HEK293 (cell line): Measurements from ENCODE around the gene BACH2.

ENCODE experiments used
- CTCF ChIA-PET: fragments of 350-600 bp; formaldehyde crosslinking; extraction: SDS; loops from one replicate; lab custom pipeline; 2021; ENCODE audit warnings: antibody characterized with exemption; lab: Yijun Ruan, JAX
- POLR2A ChIA-PET: fragments of 300-600 bp; formaldehyde crosslinking; extraction: SDS; loops from one replicate; lab custom pipeline; 2020; ENCODE audit warnings: antibody characterized with exemption, inconsistent platforms; lab: Yijun Ruan, JAX
- H3K27ac ChIP-seq: fragments of 200-500 bp; sonication (Bioruptor generic); 2 replicates; pipeline ENCODE4 v1.5.1; 2014; ENCODE audit warnings: low read depth, low read length, control low read depth, inconsistent platforms; ENCODE audit errors: extremely low read depth
- H3K36me3 ChIP-seq, 2 experiments: fragments of 200-500 bp in 1 of 2; sonication (Bioruptor generic) in 1 of 2; 1 replicate in 1 of 2; 2 replicates in 1 of 2; pipeline ENCODE4 v1.5.1; 2014 to 2017; ENCODE audit warnings: inconsistent platforms in 2 of 2, low read length in 2 of 2; ENCODE audit not compliant: control insufficient read depth in 2 of 2, insufficient read depth in 1 of 2
- H3K4me1 ChIP-seq: fragments of 200-500 bp; sonication (Bioruptor generic); 2 replicates; pipeline ENCODE4 v1.5.1; 2014; ENCODE audit warnings: mild to moderate bottlenecking, low read length, inconsistent platforms; ENCODE audit not compliant: control insufficient read depth, insufficient read depth
- H3K4me3 ChIP-seq: 2 replicates; pipeline ENCODE4 v1.5.1; 2011; ENCODE audit warnings: low read depth, mild to moderate bottlenecking, control low read depth, low read length, moderate library complexity
- H3K9me3 ChIP-seq: fragments of 200-500 bp; sonication (Bioruptor generic); 2 replicates; pipeline ENCODE4 v1.5.1; 2014; ENCODE audit warnings: low read depth, low read length, inconsistent platforms; ENCODE audit not compliant: control insufficient read depth, insufficient read depth
- FEZF1 ChIP-seq: fragments of 450-650 bp; formaldehyde crosslinking; IDR thresholded peaks from 2 replicates; pipeline ENCODE4 v1.5.1; 2016; ENCODE audit warnings: missing biosample characterization, missing genetic modification characterization
- GFI1B ChIP-seq: fragments of 450-650 bp; formaldehyde crosslinking; IDR thresholded peaks from 2 replicates; pipeline ENCODE4 v1.5.1; 2016; ENCODE audit warnings: missing biosample characterization, missing genetic modification characterization
- MEIS1 ChIP-seq: sonication (generic); formaldehyde crosslinking; IDR thresholded peaks from 2 replicates; pipeline ENCODE4 v1.8.1; 2022; ENCODE audit warnings: missing genetic modification reagents, mild to moderate bottlenecking, borderline replicate concordance
- MZF1 ChIP-seq: fragments of 450-650 bp; formaldehyde crosslinking; IDR thresholded peaks from 2 replicates; pipeline ENCODE4 v1.5.1; 2017; ENCODE audit warnings: missing biosample characterization, missing genetic modification characterization, borderline replicate concordance
- SALL2 ChIP-seq: fragments of 450-650 bp; formaldehyde crosslinking; IDR thresholded peaks from 2 replicates; pipeline ENCODE4 v1.5.0; 2017; ENCODE audit warnings: missing biosample characterization, mild to moderate bottlenecking, missing genetic modification characterization, borderline replicate concordance
- SP3 ChIP-seq: fragments of 450-650 bp; formaldehyde crosslinking; IDR thresholded peaks from 2 replicates; pipeline ENCODE4 v1.5.1; 2016; ENCODE audit warnings: missing biosample characterization, missing genetic modification characterization
- TRIM28 ChIP-seq: IDR thresholded peaks from 2 replicates; pipeline ENCODE4 v1.6.1; 2011; ENCODE audit warnings: low read length, control low read depth, borderline replicate concordance
- ZBTB20 ChIP-seq: fragments of 450-650 bp; formaldehyde crosslinking; IDR thresholded peaks from 2 replicates; pipeline ENCODE4 v1.5.1; 2016; ENCODE audit warnings: missing biosample characterization, missing genetic modification characterization
- ZNF114 ChIP-seq: fragments of 450-650 bp; formaldehyde crosslinking; IDR thresholded peaks from 2 replicates; pipeline ENCODE4 v1.5.0; 2017; ENCODE audit warnings: missing biosample characterization, missing genetic modification characterization
- ZNF335 ChIP-seq: fragments of 450-650 bp; formaldehyde crosslinking; conservative IDR thresholded peaks from 2 replicates; pipeline ENCODE4 v1.5.1; 2016; ENCODE audit warnings: missing biosample characterization, missing genetic modification characterization
- ZNF391 ChIP-seq: fragments of 450-650 bp; formaldehyde crosslinking; IDR thresholded peaks from 2 replicates; pipeline ENCODE4 v1.5.1; 2016; ENCODE audit warnings: low read depth, missing biosample characterization, missing genetic modification characterization, borderline replicate concordance
- ZNF473 ChIP-seq: fragments of 450-650 bp; formaldehyde crosslinking; IDR thresholded peaks from 2 replicates; pipeline ENCODE4 v1.5.1; 2017; ENCODE audit warnings: missing biosample characterization, missing genetic modification characterization
- ZNF521 ChIP-seq: fragments of 450-650 bp; formaldehyde crosslinking; IDR thresholded peaks from 2 replicates; pipeline ENCODE4 v1.5.1; 2017; ENCODE audit warnings: missing biosample characterization, mild to moderate bottlenecking, missing genetic modification characterization
- ZNF560 ChIP-seq: fragments of 450-650 bp; formaldehyde crosslinking; IDR thresholded peaks from 2 replicates; pipeline ENCODE4 v1.5.1; 2017; ENCODE audit warnings: missing biosample characterization, missing genetic modification characterization, borderline replicate concordance
- ZNF610 ChIP-seq: fragments of 450-650 bp; formaldehyde crosslinking; IDR thresholded peaks from 2 replicates; pipeline ENCODE4 v1.5.1; 2016; ENCODE audit warnings: missing biosample characterization, missing genetic modification characterization, borderline replicate concordance
- ZNF658 ChIP-seq: fragments of 450-650 bp; formaldehyde crosslinking; IDR thresholded peaks from 2 replicates; pipeline ENCODE4; 2016; ENCODE audit warnings: missing biosample characterization, missing genetic modification characterization
- ZNF792 ChIP-seq: fragments of 450-650 bp; formaldehyde crosslinking; IDR thresholded peaks from 2 replicates; pipeline ENCODE4 v1.5.1; 2016; ENCODE audit warnings: missing biosample characterization, missing genetic modification characterization
- ZSCAN30 ChIP-seq: fragments of 450-650 bp; IDR thresholded peaks from 2 replicates; pipeline ENCODE4 v1.5.1; 2018; ENCODE audit warnings: missing biosample characterization, mild to moderate bottlenecking, missing genetic modification characterization, moderate library complexity
- TF ChIP-seq, protein P1 (sequence below): fragments of 450-650 bp; formaldehyde crosslinking; IDR thresholded peaks from 2 replicates; pipeline ENCODE4 v1.5.1; 2016; ENCODE audit warnings: missing biosample characterization, missing genetic modification characterization
- TF ChIP-seq, protein P2 (sequence below): fragments of 450-650 bp; formaldehyde crosslinking; IDR thresholded peaks from 2 replicates; pipeline ENCODE4 v1.5.1; 2016; ENCODE audit warnings: missing biosample characterization, missing genetic modification characterization
- TF ChIP-seq, protein P3 (sequence below): fragments of 450-650 bp; formaldehyde crosslinking; IDR thresholded peaks from 2 replicates; pipeline ENCODE4 v1.5.1; 2016; ENCODE audit warnings: missing biosample characterization, missing genetic modification characterization
- TF ChIP-seq, protein P4 (sequence below): fragments of 450-650 bp; formaldehyde crosslinking; IDR thresholded peaks from 2 replicates; pipeline ENCODE4 v1.5.1; 2016; ENCODE audit warnings: missing biosample characterization, missing genetic modification characterization

Gene BACH2

DNA sequence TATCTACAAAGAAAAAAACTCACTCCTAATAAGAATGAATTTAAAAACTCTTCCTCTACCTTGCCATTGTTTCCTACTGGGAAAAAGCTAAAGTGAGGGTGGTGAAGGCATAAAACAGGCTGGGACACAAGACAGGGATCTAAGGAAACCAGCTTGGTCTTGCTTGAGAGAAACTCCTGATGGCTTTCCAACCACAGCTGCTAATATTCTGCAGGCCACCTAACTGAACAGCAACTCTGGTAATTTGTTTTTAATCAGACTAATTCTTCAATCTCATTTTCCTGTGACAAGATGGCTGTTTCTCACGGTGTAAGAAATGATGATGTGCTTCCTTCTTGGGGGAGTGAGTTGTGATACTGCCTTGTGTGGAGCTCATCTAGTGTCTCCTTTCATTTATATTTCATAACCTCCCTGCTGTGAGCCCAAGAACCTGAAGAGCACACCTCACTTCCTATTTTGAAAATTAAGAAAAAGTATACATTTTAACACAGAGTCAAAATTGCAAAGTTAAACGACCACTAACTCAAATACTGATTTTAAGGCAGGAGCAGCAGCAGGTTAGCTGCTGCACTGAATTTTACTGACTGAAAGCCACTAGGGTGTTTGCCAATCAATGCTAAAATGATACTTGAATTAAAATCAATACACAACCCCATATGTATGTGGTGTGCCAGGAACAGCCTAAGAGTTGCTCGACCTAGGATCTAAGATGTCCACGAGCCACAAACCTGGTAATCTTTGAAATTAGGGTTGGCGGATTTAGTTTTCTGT, 58.0 kb downstream of the BACH2 start:
- H3K36me3 ChIP-seq, result no peaks in the 10 kb centered on the region
- POLR2A ChIA-PET, result interaction anchor here (0.6 to 2.1 kb wide), 4 partner anchors 19 to 260 kb away, joined by 3 to 7 read pairs (median 4); no protein-coding TSS in a partner anchor
- peaks cover 26% of the 10 kb centered on the region for H3K4me1 ChIP-seq
- CTCF ChIA-PET, result interaction anchor here (0.6 to 0.7 kb wide), 5 partner anchors 25 to 195 kb away, joined by 3 to 5 read pairs (median 3); no protein-coding TSS in a partner anchor
- TF ChIP-seq SP3 (no peak), TRIM28 (peak; percentile 53; the same call in 1 of the 2 replicates), ZNF560 (tag by site-specific recombination) (no peak), ZNF658 (no peak), ZNF521 (no peak), MEIS1 (CRISPR knock-in tag) (no peak), ZBTB20 (tag by site-specific recombination) (no peak), SALL2 (no peak)
- TF ChIP-seq, protein P1, sequence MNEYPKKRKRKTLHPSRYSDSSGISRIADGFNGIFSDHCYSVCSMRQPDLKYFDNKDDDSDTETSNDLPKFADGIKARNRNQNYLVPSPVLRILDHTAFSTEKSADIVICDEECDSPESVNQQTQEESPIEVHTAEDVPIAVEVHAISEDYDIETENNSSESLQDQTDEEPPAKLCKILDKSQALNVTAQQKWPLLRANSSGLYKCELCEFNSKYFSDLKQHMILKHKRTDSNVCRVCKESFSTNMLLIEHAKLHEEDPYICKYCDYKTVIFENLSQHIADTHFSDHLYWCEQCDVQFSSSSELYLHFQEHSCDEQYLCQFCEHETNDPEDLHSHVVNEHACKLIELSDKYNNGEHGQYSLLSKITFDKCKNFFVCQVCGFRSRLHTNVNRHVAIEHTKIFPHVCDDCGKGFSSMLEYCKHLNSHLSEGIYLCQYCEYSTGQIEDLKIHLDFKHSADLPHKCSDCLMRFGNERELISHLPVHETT (tag by site-specific recombination), result no peak
- TF ChIP-seq, all 188 proteins: peak for 1
- Histone ChIP-seq H3K4me3 (no peak overlapping the region), H3K27ac (no peak overlapping the region; the same call in 1 of the 2 replicates), H3K9me3 (no peaks in the 10 kb centered on the region)

DNA sequence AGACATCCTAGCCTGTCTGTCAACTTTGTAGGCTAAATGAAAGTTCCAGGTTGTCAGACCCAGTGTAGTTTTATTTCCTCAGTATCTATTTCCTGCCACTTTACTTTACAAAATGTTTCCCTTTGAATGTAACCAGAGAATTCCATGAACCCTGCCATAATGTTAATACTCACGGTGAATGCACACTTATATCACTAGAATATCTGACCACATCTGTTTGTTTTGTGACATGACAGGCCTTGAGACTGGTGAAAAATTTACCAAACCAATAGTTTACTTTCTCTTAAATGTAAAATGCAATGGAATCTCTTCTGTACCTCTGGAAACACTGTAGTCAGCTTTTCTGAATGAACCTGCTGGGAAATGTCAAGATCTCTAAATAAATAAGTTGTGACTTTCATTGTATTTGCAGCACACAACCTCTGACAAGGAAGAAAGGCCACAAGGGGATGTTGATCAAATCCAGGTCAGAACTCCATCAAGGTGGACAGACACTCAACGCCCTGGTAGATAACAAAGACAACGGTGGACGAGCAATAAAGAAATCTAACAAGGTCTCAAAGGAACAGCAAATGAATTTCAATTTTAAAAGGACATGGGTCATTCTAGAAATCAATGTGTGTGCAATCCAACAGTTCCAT, 59.2 kb downstream of the BACH2 start:
- Histone ChIP-seq H3K4me1 (peaks cover 26% of the 10 kb centered on the region), H3K27ac (no peak overlapping the region), H3K9me3 (no peaks in the 10 kb centered on the region), H3K4me3 (no peak overlapping the region), H3K36me3 (no peaks in the 10 kb centered on the region)
- CTCF ChIA-PET, result interaction anchor here (0.9 kb wide), 1 partner anchor 14 kb away, joined by 3 read pairs; no protein-coding TSS in a partner anchor
- TF ChIP-seq, protein P2, sequence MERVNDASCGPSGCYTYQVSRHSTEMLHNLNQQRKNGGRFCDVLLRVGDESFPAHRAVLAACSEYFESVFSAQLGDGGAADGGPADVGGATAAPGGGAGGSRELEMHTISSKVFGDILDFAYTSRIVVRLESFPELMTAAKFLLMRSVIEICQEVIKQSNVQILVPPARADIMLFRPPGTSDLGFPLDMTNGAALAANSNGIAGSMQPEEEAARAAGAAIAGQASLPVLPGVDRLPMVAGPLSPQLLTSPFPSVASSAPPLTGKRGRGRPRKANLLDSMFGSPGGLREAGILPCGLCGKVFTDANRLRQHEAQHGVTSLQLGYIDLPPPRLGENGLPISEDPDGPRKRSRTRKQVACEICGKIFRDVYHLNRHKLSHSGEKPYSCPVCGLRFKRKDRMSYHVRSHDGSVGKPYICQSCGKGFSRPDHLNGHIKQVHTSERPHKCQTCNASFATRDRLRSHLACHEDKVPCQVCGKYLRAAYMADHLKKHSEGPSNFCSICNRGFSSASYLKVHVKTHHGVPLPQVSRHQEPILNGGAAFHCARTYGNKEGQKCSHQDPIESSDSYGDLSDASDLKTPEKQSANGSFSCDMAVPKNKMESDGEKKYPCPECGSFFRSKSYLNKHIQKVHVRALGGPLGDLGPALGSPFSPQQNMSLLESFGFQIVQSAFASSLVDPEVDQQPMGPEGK, result no peak
- TF ChIP-seq GFI1B (tag by site-specific recombination), result no peak
- no peak for TF ChIP-seq ZNF792
- TF ChIP-seq MZF1 (tag by site-specific recombination), result no peak
- TF ChIP-seq, protein P3, sequence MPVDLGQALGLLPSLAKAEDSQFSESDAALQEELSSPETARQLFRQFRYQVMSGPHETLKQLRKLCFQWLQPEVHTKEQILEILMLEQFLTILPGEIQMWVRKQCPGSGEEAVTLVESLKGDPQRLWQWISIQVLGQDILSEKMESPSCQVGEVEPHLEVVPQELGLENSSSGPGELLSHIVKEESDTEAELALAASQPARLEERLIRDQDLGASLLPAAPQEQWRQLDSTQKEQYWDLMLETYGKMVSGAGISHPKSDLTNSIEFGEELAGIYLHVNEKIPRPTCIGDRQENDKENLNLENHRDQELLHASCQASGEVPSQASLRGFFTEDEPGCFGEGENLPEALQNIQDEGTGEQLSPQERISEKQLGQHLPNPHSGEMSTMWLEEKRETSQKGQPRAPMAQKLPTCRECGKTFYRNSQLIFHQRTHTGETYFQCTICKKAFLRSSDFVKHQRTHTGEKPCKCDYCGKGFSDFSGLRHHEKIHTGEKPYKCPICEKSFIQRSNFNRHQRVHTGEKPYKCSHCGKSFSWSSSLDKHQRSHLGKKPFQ (tag by site-specific recombination), result no peak
- TF ChIP-seq FEZF1 (tag by site-specific recombination), result no peak
- TF ChIP-seq ZNF473 (tag by site-specific recombination), result no peak
- no peak for TF ChIP-seq ZNF610 (tag by site-specific recombination)
- no peak for TF ChIP-seq ZNF114 (tag by site-specific recombination)
- TF ChIP-seq ZSCAN30 (tag by site-specific recombination), result no peak
- TF ChIP-seq ZNF391, result no peak
- TF ChIP-seq ZNF335 (tag by site-specific recombination), result no peak
- TF ChIP-seq, protein P4, sequence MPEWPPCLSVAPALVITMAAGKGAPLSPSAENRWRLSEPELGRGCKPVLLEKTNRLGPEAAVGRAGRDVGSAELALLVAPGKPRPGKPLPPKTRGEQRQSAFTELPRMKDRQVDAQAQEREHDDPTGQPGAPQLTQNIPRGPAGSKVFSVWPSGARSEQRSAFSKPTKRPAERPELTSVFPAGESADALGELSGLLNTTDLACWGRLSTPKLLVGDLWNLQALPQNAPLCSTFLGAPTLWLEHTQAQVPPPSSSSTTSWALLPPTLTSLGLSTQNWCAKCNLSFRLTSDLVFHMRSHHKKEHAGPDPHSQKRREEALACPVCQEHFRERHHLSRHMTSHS, result no peak
- POLR2A ChIA-PET, result no interaction called here
